IPS-NIHi11 (cell line): ENCODE results near the gene RPS6KL1.

Source experiments
- DNase-seq: peaks from one replicate; pipeline ENCODE4 v3.0.0; 2012; ENCODE audit warnings: mixed read lengths, low spot score

Gene RPS6KL1

GRCh38 chr14:74882103-74882920, 40.7 kb downstream of the RPS6KL1 start:
- DNase-seq: no peak

GRCh38 chr14:74881431-74882102, 41.5 kb downstream of the RPS6KL1 start, which contains the start of gene DLST:
TSS of gene DLST (plus strand) at chr14:74881916. CDS start at chr14:74881954, 38 bp downstream.
- peak; percentile 98 for DNase-seq

GRCh38 chr14:74879427-74880182, 43.5 kb downstream of the RPS6KL1 start:
- no peak for DNase-seq

GRCh38 chr14:74875941-74876913, 46.8 kb downstream of the RPS6KL1 start, which contains the start of gene PROX2:
TSS of gene PROX2 (minus strand) at chr14:74876145. CDS start at chr14:74863834, 12,311 bp downstream.
- DNase-seq: peak; percentile 29

GRCh38 chr14:74875204-74875603, 47.9 kb downstream of the RPS6KL1 start:
- DNase-seq: no peak

- DNase-seq: no peak
Observed at GRCh38 chr14:74871819-74872218, 51.2 kb downstream of the RPS6KL1 start.

GRCh38 chr14:74868739-74869138, 54.3 kb downstream of the RPS6KL1 start:
- no peak for DNase-seq

GRCh38 chr14:74867673-74868072, 55.4 kb downstream of the RPS6KL1 start:
- DNase-seq: no peak

- no peak for DNase-seq
Observed at GRCh38 chr14:74866708-74867389, 56.2 kb downstream of the RPS6KL1 start.

- no peak for DNase-seq
Observed at GRCh38 chr14:74865156-74865555, 57.9 kb downstream of the RPS6KL1 start.

GRCh38 chr14:74864198-74864597, 58.9 kb downstream of the RPS6KL1 start:
- no peak for DNase-seq

GRCh38 chr14:74863274-74863673, 59.8 kb downstream of the RPS6KL1 start:
- DNase-seq: no peak

GRCh38 chr14:74861734-74862090, 61.3 kb downstream of the RPS6KL1 start:
- no peak for DNase-seq

- DNase-seq: peak; percentile 92
Observed at GRCh38 chr14:74860899-74861733, 61.9 kb downstream of the RPS6KL1 start.

GRCh38 chr14:74859757-74860552, 63.1 kb downstream of the RPS6KL1 start:
- DNase-seq: no peak

GRCh38 chr14:74858022-74858421, 65.0 kb downstream of the RPS6KL1 start:
- DNase-seq: no peak

GRCh38 chr14:74856366-74856765, 66.7 kb downstream of the RPS6KL1 start:
- DNase-seq: no peak

GRCh38 chr14:74855945-74856344, 67.1 kb downstream of the RPS6KL1 start:
- no peak for DNase-seq

GRCh38 chr14:74855021-74855420, 68.0 kb downstream of the RPS6KL1 start:
- DNase-seq: no peak
